HG03460 (cell line): ENCODE data around the gene HS3ST6.
"Not testable (repeated sequence)": the region's sequence is repeated elsewhere in the genome, so short reads cannot be mapped to it uniquely, and the experiment has no call there.

ENCODE experiments used
- ATAC-seq: cut with Tn5 transposase; IDR thresholded peaks from one replicate; pipeline ENCODE4 v1.9.1; 2021; ENCODE audit not compliant: unreplicated experiment

The HS3ST6 gene

DNA sequence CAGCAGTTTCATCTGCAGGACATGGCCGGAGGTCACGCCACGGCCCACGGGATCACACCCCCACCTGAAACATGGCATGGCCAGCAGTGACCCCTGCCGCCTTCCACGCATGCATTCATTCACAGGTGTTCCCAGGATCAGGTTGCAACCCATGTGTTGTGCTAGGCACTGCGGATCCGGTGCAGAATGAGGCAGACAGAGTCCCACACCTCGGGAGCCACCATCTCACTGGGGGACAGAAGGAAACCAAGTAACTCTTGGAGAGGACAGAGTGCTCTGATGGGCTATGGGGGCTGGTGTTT is 29.1 kb upstream of the HS3ST6 start:
- no peak for ATAC-seq

DNA sequence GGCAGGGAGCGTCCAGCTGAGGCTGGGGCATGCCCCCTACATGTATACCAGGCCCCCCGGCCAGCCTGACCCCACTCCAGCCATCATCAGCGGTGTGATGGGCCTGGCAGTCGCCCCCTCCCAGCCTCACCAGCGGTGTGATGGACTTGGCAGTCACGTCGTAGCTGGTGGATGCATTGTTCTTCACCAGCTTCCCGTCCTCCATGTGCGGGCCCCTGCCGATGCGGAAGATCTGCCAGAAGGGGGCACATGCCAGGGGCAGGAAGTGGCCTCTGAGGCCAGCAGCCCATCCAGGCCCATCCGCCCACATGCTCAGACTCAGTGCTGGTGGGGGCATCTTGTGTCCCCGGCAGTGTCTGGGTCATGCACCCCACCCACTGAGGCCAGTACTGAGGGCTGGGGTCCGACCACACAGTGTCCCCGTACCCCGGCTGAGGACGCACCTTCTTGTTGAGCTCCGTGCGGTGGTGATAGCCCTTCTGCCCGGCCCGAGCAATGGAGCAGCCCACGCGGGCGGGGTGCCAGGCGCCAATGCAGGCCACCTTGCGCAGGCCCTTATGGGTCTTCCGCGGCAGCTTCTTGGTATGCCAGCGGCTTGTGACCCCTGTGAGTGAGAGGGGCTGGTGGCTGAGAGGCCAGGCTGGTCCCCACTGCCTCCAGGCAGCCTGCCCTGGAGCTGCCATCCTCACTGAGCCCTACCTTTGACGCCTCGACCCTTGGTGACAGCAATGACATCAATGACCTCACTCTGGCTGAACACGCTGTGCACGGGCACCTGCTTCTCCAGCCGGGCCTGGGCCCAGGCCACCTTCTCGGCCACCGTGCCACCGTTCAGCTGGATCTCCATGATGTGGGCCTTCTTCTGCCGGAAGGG is 28.5 kb upstream of the HS3ST6 start:
- no peak for ATAC-seq

DNA sequence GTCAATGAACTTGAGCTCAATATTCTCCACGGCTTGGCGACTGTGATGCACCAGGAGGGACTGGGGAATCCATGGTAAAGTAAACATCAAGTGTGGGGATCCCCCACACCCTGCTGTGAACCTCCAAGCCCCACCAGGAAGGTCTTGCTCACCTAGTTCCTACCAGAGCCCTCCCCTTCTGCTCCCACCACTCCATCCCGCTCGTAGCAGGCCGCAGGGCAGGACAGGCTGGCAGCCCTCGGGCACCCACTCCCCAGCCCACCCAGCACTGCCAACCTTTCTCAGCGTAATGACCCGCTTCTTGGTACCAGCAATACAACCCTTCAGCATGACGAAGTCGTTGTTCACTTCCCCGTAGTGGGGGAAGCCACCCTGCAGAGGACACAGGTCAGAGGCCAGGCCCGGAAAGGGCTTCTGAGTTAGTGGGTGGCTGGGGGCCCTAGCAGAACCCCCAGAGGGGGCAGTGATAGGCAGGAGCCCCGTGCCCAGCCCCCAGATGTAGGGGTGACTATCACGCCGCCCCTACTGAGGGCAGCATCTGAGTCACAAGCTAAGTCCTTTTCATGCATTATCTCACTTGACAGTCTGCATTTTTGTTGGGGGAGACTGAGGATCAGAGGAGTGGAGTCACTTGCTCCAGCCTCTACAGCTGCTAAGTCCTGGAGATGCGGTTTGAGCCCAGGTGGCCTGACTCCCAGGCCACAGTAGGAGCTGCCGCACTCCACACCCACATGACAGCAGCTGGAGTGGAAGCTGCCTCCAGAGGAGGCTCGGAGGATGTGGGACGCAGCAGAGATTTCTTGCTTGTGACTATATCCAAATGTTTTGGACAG is 27.6 kb upstream of the HS3ST6 start:
- no peak for ATAC-seq

DNA sequence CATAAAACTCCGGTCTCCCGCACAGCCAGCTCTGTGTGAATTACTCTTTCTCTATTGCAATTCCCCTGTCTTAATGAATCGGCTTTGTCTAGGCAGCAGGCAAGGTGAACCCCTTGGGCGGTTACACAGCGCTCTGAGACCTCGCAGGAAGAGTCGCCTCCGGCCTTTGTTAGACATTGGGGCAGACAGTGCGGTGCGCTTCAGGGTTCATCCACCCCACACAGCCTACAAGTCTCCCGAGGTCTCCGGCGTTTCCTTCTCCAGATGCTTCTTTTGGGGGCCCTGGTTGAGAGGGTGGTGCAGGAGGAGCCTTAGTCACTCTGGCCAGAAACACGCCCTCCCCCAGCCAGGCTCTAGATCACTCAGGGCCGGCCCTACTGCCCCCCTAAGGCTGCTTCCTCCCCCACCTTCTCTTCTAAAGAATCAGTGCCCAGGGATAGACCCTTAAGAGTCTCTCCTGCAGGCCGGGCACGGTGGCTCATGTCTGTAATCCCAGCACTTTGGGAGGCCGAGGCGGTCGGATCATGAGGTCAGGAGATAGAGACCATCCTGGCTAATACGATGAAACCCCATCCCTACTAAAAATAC is 26.5 kb upstream of the HS3ST6 start:
- ATAC-seq = no peak

DNA sequence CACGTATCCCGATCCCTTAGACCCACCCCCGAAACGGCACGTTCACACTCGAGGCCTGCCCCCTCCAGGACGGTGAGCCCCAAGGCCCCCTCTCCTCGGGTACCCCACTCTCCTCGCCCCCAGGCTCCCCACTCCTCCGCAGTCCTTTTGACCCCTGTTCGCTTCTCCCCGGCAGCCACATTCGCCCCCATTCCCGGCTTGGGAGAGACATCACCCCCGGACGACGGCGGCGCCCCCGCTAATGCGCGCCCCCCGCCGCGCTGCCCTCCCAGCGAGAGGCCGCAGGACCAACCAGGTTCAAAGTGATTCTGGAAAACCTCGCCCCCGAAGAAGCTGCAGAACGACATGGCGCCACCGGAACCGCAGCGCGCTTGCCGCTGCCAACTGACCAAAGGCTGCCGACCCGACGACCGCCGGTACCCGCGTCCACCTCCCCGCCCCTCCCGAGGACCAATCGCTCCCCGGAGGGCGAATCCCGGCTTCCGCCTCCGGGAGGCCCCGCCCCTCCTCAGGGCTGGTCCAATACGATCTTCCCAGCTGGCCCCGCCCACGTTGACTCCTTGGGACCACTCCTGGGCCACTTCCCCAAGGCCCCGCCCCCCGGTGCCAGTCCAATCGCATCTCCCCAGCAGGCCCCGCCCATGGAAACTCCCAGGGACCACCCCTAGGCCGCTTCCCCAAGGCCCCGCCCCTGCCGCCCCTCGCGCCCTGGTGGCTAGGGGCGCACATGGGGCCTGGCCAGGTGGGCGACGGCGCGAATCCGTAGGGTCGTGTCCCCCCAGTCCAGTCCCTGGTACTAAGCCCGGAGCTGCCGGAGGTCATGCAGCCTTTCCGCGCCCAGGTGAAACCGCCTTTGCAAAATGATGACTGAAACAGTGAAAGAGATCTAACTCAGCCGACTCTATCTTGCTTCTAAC is 24.9 kb upstream of the HS3ST6 start, which contains the start of gene MSRB1:
Gene MSRB1 (minus strand): TSS at position 390 of the 917 bp plus-strand sequence. CDS start 43 bp downstream, at position 347.
- peak; percentile 84 for ATAC-seq

DNA sequence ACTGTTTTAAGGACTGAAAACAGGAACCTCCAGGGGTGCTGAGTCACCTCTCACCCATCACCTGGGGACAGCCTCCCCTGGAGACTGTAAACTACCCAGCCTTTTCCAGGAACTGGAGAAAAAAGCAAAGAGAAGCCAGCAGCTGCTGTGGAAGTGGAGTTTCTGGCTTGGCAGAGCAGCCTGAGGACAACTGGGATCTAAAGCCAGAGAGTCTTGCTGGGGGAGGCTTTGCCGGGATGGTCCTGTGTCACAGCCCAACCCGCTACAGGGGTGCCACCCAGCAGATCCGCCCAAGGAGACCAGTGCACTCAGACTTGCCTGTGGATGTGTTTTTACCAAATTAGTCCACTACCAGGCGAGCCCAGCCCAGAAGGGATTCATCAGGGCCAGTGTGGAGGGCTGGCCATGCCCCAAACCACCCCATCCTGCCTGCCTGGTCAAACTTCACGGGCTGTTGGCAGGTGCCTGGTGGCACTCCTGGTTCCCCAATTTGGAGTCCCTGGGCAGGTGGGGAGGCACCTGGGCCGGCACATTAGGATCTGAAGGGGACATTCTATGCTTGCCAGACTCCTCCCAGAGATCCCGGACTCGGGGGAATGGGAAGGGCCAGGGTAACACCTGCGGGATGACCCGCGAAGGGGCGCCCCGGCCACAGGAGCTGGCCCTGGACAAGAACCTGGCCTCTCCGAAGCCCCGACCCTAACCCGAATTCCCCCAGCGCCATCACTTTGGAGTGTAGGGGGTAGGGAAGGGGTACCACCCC is 24.0 kb upstream of the HS3ST6 start:
- no peak for ATAC-seq

DNA sequence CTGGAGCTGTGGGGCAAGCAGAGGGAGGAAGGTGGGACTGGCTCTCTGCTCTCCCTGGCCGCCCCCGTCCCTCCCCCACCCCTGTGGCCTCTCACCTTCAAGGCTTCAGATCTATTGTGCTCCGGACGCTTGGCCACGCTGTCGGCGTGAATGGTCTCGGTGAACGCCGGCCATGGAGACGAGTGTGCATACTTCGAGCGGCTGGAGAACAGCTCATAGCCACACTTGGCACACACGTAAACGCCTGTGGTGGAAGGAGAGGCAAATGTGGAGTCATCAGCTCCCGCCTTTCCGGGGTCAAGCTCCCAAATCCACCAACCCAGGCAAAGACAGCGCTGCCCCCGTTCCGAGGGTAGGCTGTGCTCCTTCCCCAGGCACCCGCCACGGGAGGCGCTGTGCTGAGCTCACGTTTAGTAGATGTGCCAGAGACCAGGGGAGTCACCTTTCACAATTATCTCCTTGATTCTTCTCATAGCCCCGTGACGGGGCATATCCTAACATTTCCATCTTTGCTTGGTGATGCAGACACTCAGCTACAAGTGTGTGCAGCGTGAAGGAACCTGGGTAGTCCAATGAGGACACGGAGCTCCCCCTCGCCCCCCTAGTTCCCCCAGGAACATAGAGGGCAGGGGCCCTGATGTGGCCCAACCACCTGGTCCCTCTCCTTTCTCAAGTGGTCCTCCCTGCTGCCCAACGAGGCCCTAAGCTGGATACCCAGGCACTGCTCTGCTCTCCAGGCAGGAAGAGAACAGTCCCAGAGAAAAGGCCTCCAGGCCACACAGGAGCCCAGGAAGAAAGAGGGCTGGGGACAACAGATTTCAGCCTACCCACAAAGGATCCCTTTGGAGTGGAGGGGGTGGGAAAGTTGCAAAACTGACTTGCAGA is 23.2 kb upstream of the HS3ST6 start:
- no peak for ATAC-seq

DNA sequence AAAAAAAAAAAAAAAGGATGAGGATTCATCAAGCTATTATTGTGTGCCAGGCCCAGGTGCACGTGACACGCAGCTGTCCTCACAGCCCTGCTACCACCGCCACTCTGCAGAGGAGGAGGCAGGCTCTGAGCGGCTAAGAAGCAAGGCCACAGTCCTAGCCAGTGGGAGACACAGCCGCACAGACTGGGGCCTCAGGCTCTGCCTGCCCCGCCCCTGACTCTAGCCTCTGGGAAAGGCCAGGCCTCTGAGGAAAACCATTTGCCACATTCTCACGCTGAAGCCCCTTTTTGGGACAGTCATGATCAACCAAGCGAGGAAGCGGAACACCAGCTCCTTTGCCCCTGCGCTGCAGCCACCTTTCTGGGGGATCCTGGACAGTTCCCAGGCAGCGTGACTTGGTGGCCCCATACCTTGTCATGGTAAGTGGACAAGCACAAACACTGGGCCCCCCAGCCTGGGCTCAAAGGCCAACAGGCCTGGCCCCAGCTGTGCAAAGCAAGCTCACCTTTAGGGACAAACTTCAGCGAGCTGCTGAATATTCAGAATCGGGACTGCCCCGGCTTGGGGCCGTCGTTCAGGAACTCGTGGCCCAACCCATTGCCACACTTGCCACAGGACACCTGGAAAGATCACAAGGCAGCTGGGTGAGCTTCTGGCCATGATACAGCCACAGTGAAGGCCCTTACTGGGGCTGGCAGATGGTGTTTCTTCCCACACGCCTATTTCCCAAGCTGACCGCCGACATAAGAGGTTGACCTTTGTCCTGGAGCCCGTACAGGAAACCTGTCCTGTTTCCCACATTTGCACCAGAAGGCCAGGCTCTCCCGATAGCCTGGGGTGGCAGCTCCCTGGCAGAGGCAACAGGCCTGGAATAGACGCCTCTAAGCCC is 22.3 kb upstream of the HS3ST6 start:
- no peak for ATAC-seq

DNA sequence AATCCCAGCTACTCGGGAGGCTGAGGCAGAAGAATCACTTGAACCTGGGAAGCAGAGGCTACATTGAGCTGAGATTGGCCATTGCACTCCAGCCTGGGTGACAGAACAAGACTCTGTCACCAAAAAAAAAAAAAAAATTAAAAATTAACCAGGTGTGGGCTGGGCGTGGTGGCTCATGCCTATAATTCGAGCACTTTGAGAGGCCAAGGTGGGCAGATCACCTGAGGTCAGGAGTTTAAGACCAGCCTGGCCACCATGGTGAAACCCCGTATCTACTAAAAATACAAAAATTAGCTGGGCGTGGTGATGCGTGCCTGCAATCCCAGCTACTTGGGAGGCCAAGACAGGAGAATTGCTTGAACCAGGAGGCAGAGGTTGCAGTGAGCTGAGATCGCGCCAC is 21.6 kb upstream of the HS3ST6 start:
- ATAC-seq = not testable (repeated sequence)

DNA sequence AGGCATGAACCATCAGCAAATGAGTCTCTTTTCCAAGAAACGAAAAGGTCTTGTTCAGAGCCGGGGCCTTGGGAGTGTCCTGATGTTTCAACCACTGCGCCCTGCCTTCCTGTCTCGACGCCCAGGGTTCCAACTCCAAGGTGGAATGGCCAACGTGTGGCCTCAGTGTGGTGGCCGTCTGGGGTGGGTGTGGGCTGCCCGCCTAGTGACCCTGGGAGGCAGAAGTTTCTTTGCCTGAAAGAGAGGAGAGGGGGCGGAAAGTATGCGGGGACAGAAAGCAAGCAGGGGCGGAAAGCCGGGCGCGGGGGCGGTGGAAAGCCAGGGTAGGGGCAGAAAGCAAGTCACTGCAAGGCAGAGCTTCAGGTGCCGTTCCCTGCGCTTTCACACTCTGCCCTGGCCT is 20.7 kb upstream of the HS3ST6 start:
- ATAC-seq = no peak

DNA sequence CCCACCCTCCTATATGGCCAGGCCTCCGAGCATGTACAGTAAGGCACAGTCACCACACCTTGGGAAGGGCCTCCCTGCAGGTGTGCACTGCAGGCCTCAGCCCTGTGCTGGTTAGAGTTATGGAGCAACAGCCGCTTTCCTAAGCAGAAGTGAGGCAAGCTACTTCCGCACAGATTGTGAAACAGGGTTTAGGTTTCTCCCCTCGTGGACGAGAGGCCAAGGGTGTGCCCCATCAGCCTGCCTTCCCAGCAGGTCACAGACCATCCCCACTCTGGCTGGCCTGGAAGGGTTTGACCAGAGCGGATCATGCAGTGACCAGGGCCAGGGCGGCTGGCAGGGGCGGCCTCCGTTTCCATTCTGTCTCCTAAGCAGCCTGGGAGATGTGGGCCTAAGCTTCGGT is 20.1 kb upstream of the HS3ST6 start:
- ATAC-seq = no peak

DNA sequence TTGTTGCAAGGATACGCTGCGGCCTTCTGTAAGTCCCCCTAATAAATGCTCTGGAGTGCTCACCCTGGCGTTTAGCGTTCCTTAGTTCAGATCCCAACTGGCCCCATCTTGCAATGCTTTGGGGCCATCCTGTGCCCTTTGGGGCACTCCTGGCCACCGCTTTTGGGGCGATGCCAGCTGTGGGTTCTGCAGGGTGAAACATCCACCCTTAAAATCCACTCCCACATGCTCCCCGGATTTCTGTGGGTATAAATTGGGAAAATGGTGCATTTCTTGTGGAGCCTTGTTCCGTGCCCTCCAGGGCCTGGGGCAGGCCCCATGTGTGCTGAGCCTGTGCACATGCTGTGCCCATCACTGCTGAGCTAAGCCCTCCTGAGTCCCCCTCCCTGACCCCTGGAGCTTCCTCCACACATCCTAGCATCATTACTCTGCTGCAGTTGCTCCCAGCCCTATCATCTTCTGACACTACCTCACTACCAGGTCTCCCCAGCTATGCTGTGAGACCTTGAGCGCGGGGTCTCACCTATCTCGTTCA is 18.8 kb upstream of the HS3ST6 start:
- no peak for ATAC-seq

DNA sequence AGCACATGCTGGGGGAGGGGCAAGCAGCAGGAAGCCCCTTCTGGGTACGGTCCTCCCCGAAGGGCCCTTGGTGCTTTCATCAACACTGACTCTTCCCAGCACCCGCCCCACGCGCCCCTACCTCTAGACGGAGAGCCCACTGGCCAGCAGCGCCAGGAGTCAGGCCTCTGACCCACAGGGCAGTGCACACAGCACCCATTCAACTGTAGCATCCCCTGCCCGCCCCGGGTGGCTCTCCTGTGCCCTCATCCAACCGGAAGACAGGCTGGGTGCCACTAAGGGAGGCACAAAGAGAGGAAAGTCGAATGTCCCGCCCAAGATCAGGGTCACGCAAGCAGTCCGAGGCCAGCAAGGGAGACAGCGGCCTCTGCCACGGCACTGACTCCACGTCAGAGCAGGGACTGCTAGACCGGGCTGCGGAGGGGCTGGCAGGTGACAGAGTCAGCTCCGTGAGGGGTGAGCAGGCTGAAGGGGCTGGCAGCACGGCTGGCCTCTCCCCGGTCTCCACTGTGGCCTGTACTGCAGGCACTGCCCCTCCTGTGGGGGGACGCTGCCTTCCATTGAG is 15.0 kb upstream of the HS3ST6 start:
- no peak for ATAC-seq

DNA sequence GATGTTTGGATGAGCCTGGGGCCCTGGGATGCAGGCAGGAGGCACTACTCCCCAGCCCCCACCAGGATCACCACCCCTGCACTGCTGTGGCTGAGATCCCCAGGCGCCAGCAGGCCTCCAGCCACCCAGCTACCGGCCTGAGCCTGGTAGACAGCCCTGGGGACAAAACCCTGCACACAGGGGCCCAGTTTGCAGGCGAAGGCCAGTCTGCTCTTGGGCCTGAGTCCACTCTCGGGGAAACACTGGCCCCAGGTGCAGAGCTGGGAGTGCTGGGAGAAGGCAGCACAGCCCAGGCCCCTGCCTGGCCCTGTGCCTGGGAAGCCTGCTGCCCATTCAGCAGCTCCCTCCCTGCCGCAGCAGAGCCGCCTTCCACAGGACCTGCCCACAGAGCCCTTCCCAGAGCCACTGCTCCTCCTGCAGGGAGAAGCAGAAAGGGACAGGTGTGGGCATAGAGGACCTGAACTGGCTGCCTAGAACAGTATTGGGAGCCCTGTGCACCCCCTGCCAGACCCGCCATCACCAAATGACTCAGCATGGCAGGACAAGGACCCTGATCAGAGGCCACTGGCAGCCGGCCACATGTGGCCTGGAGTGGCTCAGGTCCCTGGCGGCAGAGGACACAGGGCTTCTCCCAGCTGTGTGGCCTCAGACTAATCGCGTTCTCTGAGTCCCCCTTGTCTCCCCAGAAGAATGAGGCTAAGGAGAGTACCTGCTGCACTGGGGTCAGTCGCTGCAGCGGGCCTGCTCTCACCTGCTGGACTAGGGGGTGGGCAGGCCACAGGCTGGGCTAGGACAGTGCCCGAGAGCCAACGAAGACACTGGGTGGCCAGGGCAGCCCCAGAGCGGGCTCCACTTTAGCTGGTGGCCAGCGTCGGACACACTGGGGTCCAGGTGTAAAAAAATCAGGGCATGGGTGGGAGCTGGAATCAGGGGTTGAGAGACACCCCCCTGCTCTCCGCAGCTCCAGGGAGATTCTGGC is 14.1 kb upstream of the HS3ST6 start:
- ATAC-seq = no peak

DNA sequence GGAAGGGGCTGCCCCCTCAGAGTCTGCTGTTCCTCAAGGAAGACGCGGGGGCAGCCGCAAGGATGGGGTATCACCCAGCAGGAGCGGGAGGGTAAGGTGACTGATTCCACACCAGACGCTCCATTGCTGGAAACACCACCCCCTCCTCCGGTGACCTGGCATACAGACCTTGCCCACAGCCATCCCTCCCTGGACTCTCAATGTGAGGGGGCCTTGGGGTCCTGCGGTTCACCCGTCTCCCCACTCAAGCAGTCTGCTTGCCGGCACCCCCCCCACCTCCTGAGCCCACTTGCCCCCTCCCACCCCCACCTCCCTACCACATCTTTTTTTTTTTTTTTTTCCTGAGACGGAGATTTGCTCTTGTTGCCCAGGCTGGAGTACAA is 12.1 kb upstream of the HS3ST6 start:
- ATAC-seq = no peak

DNA sequence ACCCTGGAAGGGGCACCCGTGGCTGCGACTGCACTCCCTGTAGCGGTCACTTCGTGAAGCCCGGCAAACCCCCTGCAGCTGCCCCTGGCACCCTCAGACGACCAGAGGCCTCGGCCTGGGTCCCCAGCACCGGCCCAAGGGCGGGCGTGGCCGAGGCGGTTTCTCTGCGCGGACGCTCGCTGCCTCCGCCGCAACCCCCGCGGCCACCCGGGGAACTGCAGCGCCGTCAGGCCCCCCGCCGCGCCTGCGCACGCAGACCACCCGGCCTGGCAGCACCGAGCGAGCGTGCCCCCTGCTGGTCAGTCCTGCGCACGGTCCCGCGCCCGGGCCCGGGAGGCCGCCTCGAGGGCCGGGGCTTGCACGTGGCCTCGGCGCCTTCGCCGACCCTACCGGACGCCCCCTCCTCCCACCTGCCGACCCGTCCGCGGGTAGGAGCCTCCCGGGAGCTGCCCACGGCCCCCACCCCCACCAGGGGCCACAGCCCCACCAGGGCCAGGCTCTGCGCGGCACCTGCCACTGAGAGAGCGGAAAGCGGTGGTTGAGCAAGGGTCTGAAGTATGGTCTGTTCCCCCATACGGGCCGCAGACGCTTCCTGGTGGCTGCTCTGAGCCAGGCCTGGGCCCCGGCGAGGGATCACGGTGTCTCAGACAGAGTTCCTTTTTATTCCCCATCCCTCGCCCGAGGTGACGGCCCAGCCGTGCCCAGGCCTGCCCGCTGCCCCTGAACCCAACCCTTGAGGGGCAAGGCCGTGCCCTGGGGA is 11.5 kb upstream of the HS3ST6 start:
- peak; percentile 80 for ATAC-seq
